ENCODE results near the gene FAM107B. TPM values are rescaled to one million over a fixed set of nuclear protein-coding genes. Genes with fewer than 3 reads are reported as not detected.

Gene FAM107B
- total RNA-seq, 1 experiment from 2014 or later: 41.3 TPM

DNA sequence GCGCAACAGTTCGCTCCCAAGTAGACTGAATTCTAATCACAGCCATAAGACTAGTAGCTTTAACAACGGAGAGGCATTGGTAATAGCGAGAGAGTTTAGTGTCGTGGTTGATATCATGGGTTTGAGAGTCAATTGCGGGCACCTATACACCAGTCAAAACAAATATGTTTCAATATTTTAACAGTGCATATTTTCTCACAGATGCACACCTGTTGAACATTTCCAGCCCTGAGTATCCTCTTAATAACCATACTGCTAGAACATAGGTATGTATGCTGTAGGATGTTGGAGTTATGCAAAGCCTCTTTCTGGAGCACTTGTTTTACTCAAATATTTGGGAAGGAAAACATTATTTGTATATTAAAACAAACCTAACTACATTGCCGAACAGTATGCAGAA, 92.9 kb downstream of the FAM107B start:
- Mint-ChIP-seq H3K4me3 (ENCODE audit: unreplicated experiment) (no peak overlapping the region), H3K9me3 (ENCODE audit: unreplicated experiment) (no peaks in the 10 kb centered on the region), H3K27me3 (ENCODE audit: insufficient read depth, unreplicated experiment) (no peaks in the 10 kb centered on the region), H3K27ac (ENCODE audit: low read depth, unreplicated experiment) (no peak overlapping the region), H3K36me3 (ENCODE audit: insufficient read depth, unreplicated experiment) (peaks cover 6% of the 10 kb centered on the region), H3K4me1 (ENCODE audit: insufficient read depth, unreplicated experiment) (no peaks in the 10 kb centered on the region)
- intact Hi-C loops (cut with micrococcal nuclease): no loop called here
- ChIA-PET POLR2A (no interaction called here), CTCF (interaction anchor here (0.6 kb wide), 1 partner anchor 15 kb away, joined by 3 read pairs; no protein-coding TSS in a partner anchor)
- TF ChIP-seq, protein P1, sequence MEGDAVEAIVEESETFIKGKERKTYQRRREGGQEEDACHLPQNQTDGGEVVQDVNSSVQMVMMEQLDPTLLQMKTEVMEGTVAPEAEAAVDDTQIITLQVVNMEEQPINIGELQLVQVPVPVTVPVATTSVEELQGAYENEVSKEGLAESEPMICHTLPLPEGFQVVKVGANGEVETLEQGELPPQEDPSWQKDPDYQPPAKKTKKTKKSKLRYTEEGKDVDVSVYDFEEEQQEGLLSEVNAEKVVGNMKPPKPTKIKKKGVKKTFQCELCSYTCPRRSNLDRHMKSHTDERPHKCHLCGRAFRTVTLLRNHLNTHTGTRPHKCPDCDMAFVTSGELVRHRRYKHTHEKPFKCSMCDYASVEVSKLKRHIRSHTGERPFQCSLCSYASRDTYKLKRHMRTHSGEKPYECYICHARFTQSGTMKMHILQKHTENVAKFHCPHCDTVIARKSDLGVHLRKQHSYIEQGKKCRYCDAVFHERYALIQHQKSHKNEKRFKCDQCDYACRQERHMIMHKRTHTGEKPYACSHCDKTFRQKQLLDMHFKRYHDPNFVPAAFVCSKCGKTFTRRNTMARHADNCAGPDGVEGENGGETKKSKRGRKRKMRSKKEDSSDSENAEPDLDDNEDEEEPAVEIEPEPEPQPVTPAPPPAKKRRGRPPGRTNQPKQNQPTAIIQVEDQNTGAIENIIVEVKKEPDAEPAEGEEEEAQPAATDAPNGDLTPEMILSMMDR (IDR thresholded peaks at IDR 0.05; ENCODE audit: unreplicated experiment): no peak
- BruUV-seq (replicated peaks): no TSS peak
- DNase-seq (ENCODE audit: unreplicated experiment): no peak

DNA sequence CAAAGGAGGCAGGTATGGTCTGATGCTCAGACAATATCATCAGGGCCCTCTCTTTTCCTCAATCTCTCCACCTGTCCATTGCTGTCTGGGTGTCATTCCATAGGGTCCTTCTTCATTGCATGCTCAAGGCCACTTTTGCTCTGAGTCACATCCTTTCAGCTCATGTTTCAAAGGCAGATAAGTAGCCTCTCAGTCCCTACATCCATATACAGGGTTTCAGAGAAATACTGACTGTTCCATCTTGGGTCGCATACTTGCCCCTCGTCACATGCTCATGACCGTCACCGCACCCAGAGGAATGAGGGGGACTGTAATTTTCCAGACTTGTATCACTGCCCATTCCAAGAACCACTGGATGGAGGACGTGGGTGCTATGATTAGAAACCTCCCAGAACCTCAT, 93.4 kb downstream of the FAM107B start:
- Mint-ChIP-seq H3K27me3 (ENCODE audit: insufficient read depth, unreplicated experiment) (no peaks in the 10 kb centered on the region), H3K4me1 (ENCODE audit: insufficient read depth, unreplicated experiment) (no peaks in the 10 kb centered on the region), H3K4me3 (ENCODE audit: unreplicated experiment) (no peak overlapping the region), H3K27ac (ENCODE audit: low read depth, unreplicated experiment) (no peak overlapping the region), H3K36me3 (ENCODE audit: insufficient read depth, unreplicated experiment) (peaks cover 6% of the 10 kb centered on the region), H3K9me3 (ENCODE audit: unreplicated experiment) (no peaks in the 10 kb centered on the region)
- no peak for DNase-seq (ENCODE audit: unreplicated experiment)
- ChIA-PET POLR2A (no interaction called here), CTCF (interaction anchor here (0.6 kb wide), 1 partner anchor 15 kb away, joined by 3 read pairs; no protein-coding TSS in a partner anchor)
- BruUV-seq (replicated peaks): no TSS peak
- intact Hi-C loops (cut with micrococcal nuclease): no loop called here
- TF ChIP-seq, protein P1 (IDR thresholded peaks at IDR 0.05; ENCODE audit: unreplicated experiment): no peak

DNA sequence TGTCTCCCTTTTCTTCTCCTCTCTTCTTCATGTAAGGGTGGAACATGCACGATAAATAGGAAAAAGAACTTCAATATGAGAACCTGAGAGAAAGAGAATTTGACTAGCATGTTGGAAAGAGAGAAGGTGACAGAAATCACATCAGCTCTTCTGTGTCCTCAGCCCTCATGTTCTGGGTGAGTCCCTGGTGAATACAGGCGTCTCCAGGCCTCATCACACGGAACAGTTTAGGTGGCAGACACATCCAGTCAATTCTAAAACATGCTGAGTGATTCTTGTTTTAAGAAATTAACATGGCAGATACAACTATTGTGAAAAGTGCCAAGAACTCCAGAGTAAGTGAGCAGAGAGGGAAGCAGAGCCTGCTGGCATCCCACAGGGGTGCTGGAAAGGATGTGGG, 96.1 kb downstream of the FAM107B start:
- H3K27ac Mint-ChIP-seq (ENCODE audit: low read depth, unreplicated experiment): no peak overlapping the region
- H3K4me3 Mint-ChIP-seq (ENCODE audit: unreplicated experiment): no peak overlapping the region
- intact Hi-C loops (cut with micrococcal nuclease): no loop called here
- ChIA-PET POLR2A (no interaction called here), CTCF (no interaction called here)
- no TSS peak for BruUV-seq (replicated peaks)
- no peaks in the 10 kb centered on the region for H3K4me1 Mint-ChIP-seq (ENCODE audit: insufficient read depth, unreplicated experiment)
- TF ChIP-seq, protein P1 (IDR thresholded peaks at IDR 0.05; ENCODE audit: unreplicated experiment): no peak
- H3K36me3 Mint-ChIP-seq (ENCODE audit: insufficient read depth, unreplicated experiment): no peaks in the 10 kb centered on the region
- no peaks in the 10 kb centered on the region for H3K27me3 Mint-ChIP-seq (ENCODE audit: insufficient read depth, unreplicated experiment)
- H3K9me3 Mint-ChIP-seq (ENCODE audit: unreplicated experiment): no peaks in the 10 kb centered on the region
- DNase-seq (ENCODE audit: unreplicated experiment): no peak

DNA sequence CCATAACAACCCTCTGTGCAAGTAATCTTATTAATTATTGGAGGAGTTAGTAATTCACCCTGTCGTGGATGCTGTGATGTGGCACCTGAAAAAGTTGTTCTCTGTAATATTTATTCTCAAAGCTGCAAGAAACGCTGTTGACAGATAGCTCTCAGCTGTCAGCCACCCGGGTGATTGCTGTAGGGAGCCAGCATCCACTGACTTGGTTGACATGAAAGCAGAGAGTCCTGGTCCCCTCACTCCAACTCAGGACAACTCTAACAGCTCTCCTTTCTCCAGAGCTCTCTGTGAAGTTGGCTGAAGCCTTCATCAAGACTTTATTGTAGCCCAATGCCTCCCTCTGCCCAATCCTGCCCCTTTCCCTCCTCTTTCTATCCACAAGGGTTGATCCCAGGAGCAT, 98.0 kb downstream of the FAM107B start:
- Mint-ChIP-seq H3K27me3 (ENCODE audit: insufficient read depth, unreplicated experiment) (no peaks in the 10 kb centered on the region), H3K27ac (ENCODE audit: low read depth, unreplicated experiment) (no peak overlapping the region), H3K4me1 (ENCODE audit: insufficient read depth, unreplicated experiment) (no peaks in the 10 kb centered on the region), H3K36me3 (ENCODE audit: insufficient read depth, unreplicated experiment) (no peaks in the 10 kb centered on the region), H3K4me3 (ENCODE audit: unreplicated experiment) (no peak overlapping the region), H3K9me3 (ENCODE audit: unreplicated experiment) (no peaks in the 10 kb centered on the region)
- no peak for DNase-seq (ENCODE audit: unreplicated experiment)
- no TSS peak for BruUV-seq (replicated peaks)
- CTCF ChIA-PET: interaction anchor here (0.6 kb wide), 1 partner anchor 11 kb away, joined by 3 read pairs; no protein-coding TSS in a partner anchor
- POLR2A ChIA-PET: no interaction called here
- TF ChIP-seq, protein P1 (IDR thresholded peaks at IDR 0.05; ENCODE audit: unreplicated experiment): no peak
- intact Hi-C loops (cut with micrococcal nuclease): no loop called here
